NCI-H526 (cell line): ENCODE measurements around the gene CADPS2.
A peak's percentile ranks its signal among the peaks of the same experiment; 100 is the strongest.

Experiments used
- DNase-seq, 2 experiments: peaks; one replicate each; lab custom pipeline; 2025; lab: John Stamatoyannopoulos, UW

CADPS2 gene

DNA sequence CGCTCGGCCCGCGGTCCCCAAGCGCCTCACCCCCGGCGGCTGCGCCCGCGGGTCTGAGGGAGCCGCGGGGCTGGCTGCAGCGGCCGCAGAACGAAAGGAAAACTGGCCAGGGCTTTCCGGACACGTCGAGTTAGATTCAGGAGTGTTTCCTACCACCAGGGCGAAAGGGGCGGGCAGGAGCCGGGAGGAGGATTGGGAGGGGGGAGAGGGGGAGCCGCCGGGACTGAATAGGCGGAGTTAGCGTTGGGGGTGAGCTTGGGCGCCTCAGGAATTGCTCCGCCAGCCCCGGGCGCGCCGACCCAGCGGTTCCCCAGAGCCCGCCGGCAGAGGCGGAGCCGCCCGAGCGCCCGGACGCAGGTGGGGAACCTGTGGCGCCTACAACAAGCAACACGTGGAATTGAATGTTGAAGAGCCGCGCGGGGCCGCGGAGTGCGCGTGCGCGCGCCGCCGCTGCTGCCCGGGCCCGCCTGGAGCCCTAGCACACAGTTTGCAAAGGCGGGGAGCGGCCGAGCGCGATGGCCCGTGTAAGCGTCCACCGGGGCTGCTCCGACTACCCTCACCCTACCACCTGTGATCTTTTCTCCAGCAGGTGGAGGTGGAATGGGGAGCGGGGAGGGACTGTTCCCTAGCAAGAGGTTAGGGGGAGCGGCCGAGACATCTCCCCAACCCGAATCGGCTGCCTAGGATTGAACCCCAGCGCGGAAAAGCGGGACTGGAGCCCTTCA lies at the start of gene CADPS2:
TSS of gene CADPS2 (minus strand) at position 104 of the 725 bp plus-strand sequence. CDS start 123 bp downstream, outside the sequence.
- peak; percentile 73 to 91 for DNase-seq

DNA sequence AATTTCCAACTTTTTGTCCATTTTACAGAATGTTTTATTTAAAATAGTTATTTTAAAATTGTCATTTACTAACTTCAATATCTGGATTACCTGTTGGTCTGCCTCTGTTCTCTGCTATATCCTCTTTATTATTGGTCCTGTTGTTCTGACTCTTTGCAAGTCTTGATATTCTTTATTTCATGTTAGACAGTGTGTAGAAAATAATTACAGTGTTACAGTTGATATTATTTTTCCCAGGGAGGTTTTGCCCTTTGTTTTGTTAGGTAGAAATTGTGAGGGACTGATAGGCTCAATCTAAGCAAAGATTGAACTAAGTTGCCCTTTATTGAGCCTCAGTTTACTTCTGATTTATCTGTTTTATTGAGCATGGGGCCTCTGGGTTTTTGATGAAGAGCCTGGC lies 49.4 kb upstream of the CADPS2 start:
- no peak for DNase-seq

DNA sequence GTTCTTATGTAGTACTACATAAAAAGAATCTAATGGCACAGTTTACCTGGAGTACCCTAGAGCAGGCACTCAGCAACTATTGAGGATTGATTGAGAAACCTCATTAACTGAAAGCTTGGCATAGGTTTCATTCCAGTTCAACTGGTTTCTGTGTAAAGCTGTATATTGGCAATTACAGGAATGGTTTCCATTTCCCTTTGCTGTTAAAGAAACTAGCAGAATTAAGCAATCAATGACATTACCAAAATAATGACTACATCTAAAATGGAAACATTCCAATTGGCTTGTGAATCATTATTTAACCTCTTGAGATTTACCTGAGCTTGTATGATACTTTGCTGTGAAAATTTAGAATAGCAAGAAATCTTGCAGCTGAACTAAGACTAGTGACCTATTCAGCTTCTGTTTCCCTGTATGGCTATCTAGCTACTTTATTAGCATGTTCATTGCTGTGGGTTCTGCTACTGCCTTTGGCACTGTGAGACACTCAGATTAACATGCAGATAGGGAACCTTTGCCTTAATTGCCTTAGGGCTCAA lies 33.5 kb upstream of the CADPS2 start:
- DNase-seq = no peak

DNA sequence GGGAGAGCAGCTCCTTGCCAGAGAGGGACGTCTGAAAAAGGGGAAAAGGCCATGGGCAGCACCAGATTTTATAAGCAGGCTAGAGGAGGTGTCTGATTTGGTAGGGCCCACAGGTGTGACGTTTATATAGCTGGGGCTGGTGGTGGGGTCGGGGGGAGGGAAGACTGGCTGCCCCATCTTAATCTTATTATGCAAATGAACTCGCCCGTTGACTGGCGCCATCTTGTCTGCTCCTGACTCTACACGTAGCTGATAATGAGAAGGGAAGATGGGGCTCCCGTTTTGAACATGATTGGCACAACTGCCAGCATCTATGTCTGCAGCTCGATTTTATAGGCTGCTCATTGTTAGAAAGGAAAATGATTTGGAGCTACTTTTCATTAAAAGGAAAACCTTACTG lies 28.6 kb upstream of the CADPS2 start:
- no peak for DNase-seq

DNA sequence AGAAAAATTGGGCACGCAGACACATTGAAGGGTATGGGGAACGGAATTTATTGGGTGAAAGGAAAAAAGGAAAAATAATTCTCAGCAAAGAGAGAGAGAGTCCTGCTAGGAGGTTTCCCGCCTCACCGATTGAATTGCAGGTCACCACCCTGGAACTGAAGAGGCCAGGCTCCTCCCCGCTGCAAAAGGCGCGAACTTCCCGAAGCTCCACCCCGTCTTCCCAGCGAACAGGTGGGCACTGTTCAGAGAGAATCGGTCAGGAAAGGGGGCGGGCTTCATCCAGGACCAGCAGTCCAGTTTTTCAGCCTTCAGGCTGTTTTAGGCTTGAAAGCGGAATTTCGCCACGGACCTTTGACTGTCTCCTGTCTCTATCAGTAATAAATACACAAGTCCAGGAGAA lies 27.3 kb upstream of the CADPS2 start:
- DNase-seq = no peak

DNA sequence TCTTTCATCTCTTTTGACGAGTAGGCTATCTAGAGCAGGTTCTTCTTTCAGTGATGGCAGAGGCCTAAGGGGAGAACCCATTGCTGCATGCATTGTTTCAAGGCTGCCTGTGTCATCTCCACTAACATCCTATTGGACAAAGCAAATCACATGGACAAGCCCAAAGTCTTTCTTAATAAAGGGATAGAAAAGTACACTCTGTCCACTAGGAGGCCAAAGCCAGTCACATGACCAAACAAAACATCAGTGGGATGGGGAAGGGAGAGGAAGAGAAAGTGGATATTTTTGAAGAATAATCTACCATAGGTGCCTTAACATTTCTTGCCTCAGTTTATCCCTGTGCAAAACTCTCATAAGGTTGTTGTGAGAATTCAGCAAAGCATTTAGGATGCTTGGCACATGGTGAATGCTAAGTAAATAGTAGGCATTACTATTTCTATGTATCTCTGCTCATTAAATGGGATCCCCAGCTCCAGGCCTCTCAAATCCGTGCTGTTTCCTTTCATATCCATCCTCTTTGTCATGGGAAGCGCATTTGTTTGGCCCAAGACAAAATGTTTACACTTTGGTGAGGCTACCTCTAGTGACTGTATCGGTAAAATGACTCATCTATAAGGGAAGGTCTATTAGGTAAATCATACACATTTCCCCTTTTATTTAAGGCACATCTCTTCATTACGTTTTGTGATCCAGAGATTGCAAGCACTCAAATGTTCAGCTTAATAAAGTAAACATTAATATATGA lies 16.7 kb upstream of the CADPS2 start:
- no peak for DNase-seq

DNA sequence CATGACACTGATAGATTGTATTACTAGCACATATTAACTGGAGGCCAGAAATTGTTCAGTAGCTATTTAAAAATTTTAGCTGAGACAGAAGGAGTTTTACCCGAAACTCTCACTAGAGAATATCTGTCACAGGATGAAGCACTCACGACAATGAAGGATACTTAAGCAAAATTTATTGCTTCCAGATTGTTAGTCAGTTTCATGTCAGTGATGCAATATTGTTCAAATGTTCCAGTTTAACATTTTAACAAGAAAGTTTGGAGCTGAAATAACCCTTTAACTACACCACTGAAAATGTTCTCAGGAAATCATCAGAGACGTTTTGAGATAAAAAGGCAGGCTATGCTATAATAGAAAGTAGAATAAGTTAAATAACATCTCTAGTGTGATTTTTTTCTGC lies 15.0 kb upstream of the CADPS2 start:
- no peak for DNase-seq

DNA sequence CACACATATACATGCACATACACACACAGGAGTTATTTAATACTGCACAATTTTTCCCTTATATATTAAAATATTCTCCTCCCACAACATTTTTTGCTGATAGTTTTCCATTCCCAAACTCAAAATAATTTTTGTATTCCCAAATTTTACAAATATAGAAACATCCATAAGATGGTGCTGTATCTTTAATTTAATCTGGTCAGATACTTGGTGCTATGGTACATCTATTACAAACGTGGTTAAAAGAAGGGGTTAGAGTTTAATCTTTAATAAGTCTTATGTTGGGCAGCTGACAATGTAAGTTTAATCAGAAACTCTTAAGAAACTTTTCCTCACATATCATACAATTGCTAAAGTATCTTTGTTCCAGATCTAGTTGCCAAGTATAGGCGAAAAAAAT lies 10.2 kb upstream of the CADPS2 start:
- peak in 1 of 2 experiments; percentile 36 for DNase-seq

DNA sequence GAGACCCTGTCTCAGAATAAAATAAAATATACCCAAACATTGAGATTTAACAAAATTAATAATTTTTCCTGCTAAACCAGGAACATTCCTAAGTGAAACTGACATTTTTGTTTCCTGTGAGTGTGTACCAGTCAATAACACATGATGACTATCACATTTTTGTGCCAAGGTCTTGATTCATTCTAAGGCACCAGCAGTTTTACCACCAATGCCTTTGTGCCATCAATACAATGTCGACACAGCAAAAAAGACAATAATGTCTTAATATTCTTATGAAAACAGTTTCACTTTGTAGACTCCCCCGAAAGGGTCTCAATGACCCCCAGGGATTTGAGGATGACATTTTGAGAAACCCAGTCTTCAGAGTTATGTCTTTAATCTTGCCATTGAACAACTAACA lies 7.2 kb upstream of the CADPS2 start:
- no peak for DNase-seq

DNA sequence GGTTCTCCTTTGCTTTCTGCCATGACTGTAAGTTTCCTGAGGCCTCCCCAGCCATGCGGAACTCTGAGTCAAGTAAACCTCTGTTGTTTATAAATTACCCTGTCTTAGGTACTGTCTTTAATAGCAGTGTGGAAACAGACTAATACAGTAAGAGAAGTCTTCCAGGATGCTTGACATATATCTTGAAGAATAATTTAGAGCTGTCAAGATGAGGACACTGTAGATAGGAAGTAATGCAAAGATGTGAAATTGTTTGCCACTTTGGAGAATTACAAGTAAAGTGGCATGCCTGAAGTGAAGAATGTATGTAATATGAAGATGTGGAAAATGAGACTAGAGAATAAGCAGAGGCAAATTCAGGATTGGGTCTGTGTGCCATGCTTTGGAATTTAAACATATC lies 2.9 kb upstream of the CADPS2 start:
- no peak for DNase-seq

DNA sequence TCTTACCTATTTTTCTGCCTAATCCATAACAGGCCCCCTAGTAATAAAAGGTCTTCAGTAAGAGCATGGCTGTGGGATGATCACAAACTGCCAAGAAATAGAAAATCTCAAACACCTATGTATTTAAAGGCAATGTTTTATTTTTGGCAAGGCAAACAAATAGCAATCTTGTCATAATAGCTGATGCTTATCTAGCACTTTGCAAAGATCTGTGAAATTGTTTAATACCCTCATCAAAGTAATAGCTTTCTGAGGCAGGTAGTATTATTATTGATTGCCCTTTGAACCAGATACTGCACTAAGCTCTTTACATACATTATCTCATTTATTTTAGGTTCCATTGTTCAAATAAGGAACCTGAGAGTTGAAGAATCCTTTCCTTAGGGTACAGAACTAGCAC lies 1.6 kb upstream of the CADPS2 start:
- no peak for DNase-seq

DNA sequence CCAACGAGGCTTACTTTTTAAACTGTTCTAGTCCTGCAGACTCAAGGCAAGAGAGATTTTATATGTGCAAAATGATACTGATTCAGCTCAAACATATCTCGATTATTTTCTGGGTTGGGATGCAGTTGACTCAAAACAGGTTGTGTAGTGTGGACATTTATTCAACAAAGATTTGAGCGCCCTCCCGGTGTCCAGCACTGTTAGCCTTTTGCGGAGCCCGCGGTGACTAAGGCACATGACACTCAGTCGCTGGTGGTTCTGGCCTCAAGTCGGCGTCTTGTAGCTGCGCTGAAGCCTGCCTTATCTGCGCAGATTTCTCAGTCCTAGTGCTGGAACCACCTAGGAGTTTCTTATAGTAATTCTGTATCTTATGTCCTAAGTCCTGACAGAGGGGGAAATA lies 938 bp upstream of the CADPS2 start:
- DNase-seq = peak; percentile 20 to 79

DNA sequence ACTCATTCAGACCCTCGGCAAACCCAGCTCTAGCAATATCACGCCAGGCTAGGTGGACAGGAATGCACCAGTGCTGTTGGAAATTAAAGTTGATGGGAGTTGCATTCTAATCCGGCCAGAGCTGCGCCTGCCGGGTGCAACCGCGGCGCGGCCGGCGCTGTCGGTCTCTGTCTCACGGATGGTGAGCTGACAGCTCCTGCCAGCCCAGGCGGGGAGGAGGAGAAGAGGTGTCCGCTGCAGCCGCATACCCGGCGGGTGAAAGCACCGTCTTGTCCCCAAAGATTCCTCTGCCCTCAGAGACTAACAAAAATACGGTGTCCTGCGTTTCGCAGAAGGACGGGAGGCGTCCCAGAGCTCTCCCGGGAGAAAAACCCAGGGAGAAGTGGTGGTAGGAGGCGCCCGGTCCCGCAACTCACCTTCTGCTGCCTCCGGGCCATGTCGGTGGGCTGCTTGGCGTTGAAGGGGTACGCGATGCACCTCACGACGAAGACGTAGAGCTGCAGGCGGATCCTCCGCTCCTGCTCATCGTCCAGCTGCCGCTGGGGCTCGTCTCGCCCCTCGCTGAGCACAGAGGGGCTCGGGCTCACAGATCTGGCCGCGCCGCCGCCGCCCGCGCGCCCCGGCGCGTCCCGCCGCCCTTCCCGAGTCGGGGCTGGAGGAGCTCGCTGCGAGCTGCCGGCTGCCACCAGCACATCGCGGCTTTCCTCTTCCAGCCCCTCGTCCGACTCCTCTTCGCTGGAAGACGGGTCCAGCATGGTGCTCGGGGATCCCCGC lies 490 bp downstream of the CADPS2 start:
- DNase-seq = peak; percentile 45 to 87

DNA sequence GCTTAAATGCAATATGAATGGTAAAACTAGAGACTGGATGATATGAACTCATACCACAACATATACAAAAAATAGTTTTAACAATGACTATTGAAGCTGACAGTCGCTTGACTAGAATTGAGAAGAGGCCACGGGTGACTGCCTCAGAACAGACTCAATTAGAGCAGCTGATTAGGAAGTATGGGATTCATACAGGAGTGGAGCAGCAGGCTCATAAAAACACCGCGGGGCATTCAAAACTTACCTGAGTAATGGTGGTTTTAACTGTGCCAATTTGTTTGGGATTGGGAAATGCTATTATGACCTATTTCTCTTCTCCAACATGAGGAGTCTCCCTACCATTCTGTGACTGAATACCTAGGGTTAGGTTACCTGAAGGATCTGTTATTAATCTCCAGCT lies 2.1 kb downstream of the CADPS2 start:
- DNase-seq = peak; percentile 74 to 86

DNA sequence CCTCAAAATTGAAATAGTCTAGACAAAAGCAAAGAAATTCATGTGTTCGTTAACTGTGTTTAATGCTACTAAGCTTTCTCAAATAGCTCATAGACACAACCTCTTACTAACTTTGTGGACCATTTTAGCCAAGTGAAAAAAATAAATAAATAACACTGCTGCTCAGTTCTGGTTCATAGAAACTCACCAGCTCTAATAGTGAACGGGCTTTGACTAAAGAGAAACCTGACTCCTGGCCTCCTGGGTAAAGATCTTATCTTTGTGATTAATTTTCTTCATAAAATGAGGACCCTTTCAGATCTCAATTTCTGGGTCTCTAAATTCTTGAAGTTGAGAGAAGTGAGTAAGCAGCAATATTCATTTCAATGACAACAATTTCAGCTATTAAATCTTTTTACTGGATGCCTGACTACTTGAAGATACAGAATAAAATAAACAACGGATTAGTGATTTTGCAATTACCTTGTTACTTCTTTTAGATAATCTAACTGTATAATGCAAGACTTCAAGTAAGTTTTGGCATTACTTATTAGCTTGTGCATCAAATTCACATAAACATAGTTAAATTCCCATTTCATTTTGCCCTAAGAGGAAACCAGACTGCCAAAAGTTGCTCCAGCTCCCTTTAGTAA lies 3.1 kb downstream of the CADPS2 start:
- DNase-seq = peak in 1 of 2 experiments; percentile 36

DNA sequence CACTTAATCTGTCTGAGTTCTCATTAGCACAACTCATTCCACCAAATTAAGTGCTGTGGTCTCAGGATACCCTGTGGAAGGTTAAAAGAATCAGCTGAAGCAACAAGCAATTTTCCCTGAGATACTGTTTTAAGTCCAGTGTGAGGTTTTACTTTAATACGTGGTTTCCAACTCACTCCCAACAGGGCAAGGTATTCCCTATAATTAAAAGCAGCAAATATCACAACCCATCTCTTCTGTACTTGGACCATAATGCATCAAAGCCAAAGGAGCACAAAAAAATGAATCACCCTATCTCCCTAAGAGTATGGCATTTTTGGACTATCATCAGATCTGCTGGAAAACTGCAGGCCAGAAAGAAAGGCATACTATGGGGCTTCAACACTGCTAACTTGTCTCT lies 4.9 kb downstream of the CADPS2 start:
- no peak for DNase-seq

DNA sequence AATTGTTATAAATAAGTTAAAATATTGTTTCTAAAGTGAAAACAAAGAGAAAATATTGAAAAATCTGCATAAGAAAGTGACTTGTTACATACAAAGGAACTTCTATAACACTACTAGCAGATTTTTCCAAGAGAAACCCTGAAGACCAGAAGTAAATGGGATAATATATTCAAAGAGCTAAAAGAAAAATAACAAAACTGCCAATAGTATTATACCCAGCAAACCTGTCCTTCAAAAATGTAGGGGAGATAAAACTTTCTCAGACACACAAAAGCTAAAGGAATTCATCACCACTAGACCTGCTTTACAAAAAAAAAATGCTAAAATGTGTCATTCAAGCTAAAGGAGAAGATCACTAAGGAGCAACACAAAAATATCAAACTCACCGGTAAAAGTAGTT lies 17.0 kb downstream of the CADPS2 start:
- DNase-seq = no peak

DNA sequence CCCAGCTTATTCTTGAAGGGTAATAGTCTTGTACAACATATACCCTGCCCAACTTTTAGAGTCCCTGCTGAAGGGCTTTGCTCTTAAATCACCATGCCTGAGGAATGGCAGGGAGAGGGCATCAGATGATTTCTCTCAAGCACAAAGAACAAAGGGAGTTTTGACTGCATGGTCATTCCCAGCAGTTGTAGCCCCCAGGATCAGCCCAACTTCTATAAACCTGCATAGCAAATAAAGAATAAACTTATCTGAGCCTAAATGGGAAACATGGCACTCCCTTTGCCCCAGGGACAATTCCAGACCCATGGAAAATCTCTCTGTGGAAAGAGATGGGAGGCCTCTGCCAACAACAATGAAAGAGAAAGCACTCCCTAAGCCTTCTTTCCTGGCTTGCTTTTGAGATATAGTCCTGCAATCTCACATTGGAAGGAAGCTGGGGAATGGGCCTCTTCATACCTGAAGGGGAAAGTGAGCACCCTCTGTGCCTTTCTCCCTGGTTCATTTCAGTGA lies 18.7 kb downstream of the CADPS2 start:
- no peak for DNase-seq

DNA sequence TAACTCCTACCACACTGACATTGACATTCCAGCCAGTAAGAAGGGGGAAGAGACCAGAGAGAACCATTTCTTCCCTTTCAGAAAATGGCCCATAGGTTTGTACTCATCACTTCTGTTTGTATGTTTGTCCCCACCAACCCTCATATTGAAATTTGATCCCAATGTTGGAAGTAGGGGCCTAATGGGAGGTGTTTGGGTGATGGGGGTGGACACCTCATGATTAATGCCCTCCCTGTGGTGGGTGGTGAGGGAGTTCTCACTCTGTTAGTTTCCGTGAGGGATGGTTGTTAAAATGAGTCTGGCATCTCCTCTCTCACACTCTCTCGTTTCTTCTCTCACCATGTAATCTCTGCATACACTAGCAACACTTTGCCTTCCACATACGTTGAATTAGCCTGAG lies 21.4 kb downstream of the CADPS2 start:
- no peak for DNase-seq

DNA sequence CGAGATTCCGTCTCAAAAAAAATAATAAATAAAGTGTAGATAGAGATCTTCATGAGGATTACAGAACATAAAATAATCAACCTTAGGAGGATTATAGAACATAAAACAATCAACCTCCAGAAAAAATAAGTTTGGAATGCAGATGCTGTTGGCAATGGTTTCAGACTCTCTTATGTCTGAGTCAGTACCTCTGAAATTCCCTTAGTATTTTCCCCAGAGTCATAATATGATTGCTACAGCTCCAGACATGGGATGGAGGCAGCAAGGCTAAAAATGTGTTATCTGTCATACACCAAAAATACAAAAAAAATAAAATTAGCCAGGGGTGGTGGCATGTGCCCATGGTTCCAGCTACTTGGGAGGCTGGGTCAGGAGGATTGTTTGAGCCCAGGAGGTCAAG lies 22.2 kb downstream of the CADPS2 start:
- DNase-seq = no peak

DNA sequence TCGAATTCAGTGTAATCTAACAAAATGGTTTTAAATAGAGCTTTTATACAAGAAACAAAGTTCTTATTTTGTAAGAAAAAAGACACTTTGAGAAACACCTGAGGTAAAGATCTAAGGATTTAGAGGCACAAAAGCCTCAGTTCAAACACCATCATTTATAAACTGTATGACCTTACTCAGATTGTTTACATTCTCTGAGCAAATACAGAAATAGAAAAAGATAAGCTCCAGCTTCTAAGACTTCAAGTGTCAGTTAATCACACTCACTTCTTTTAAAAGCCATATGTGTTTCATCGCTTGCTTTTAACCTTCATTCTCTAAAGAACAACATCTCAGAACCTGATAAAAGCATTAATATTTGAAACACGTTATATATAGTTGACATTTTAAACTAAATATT lies 27.9 kb downstream of the CADPS2 start:
- DNase-seq = no peak

DNA sequence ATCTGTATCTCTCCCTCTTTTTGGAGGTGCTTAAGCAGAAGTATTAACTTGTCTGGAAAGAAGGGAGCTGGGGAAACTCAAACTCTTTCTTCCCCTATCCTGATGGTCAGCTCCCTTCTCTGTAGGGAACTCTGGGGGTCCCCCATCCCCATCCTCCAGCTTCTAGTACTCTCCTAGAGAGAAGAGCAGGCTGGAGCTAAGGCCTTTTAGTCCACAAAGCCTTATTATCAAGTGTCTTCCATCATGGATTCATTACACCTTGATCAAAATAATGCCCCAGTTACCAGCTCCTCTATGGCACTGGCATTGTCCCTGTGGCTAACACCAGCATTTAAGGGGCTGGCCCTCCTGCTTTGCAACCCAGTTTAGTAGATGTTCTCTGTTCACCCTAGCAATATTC lies 35.7 kb downstream of the CADPS2 start:
- DNase-seq = no peak
